ENCODE results near the gene FAM3D. TPM values are rescaled to one million over a fixed set of nuclear protein-coding genes. Genes with fewer than 3 reads are reported as not detected.

Gene FAM3D
- total RNA-seq, 4 donors from 2014 or later, result 47.0 to 200 (median 135) TPM

DNA sequence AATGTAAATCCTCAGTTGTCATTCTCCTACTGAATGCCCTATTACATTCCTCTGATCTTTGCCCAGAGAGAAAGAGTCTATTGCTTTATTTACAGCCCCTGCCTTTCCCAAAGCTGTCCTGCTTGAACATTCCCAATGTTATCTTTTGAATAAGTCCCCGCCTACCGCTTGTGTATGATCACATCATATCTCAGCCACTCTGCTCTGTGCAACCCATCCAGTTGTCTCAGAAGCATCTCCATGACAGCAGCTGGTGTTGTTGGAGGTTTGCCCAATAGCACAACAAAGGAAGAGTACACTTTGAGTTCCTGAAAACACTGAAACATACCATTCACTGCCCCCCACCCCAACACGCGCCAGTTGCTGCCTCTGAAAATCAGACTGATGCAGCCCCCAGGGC lies 22.0 kb upstream of the FAM3D start:
- Histone ChIP-seq H3K27me3 (no peaks in the 10 kb centered on the region), H3K9me3 (peaks cover 0 to 5% (median 2%) of the 10 kb centered on the region in 4 donors), H3K36me3 (no peaks in the 10 kb centered on the region), H3K27ac (peak overlapping the region in 2 of 4 donors; percentile 47 to 64), H3K4me3 (no peak overlapping the region), H3K4me1 (peaks cover 0 to 14% (median 0%) of the 10 kb centered on the region in 4 donors)
- peak in 2 of 3 donors; percentile 59 to 74 for DNase-seq
- TF ChIP-seq POLR2A (IDR thresholded peaks at IDR 0.05), result no peak
- TF ChIP-seq, protein P1, sequence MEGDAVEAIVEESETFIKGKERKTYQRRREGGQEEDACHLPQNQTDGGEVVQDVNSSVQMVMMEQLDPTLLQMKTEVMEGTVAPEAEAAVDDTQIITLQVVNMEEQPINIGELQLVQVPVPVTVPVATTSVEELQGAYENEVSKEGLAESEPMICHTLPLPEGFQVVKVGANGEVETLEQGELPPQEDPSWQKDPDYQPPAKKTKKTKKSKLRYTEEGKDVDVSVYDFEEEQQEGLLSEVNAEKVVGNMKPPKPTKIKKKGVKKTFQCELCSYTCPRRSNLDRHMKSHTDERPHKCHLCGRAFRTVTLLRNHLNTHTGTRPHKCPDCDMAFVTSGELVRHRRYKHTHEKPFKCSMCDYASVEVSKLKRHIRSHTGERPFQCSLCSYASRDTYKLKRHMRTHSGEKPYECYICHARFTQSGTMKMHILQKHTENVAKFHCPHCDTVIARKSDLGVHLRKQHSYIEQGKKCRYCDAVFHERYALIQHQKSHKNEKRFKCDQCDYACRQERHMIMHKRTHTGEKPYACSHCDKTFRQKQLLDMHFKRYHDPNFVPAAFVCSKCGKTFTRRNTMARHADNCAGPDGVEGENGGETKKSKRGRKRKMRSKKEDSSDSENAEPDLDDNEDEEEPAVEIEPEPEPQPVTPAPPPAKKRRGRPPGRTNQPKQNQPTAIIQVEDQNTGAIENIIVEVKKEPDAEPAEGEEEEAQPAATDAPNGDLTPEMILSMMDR (IDR thresholded peaks at IDR 0.05), result no peak

DNA sequence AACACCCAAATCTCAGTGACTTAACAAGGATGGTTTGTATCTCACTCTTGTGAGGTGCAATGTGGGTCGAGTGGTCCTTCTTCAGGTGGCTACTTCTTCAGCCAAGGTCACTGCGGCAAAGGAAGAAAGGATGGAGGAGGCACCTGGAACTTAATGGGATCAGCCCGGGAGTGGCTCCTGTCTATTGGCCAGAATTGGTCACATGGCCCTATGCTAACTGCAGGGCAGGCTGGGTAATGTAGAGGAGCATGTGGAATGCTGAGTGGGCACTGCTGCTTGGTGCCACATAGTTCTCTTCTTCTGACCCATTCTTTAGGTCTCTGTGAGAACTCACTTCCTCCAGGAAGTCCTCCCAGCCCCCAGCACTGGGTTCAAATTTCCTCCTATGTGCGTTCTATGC lies 20.3 kb upstream of the FAM3D start:
- Histone ChIP-seq H3K4me3 (no peak overlapping the region), H3K36me3 (no peaks in the 10 kb centered on the region), H3K27me3 (no peaks in the 10 kb centered on the region), H3K9me3 (peaks cover 0 to 5% (median 2%) of the 10 kb centered on the region in 4 donors), H3K4me1 (peaks cover 0 to 14% (median 0%) of the 10 kb centered on the region in 4 donors), H3K27ac (no peak overlapping the region)
- no peak for DNase-seq
- no peak for TF ChIP-seq POLR2A (IDR thresholded peaks at IDR 0.05)
- TF ChIP-seq, protein P1 (IDR thresholded peaks at IDR 0.05), result no peak

DNA sequence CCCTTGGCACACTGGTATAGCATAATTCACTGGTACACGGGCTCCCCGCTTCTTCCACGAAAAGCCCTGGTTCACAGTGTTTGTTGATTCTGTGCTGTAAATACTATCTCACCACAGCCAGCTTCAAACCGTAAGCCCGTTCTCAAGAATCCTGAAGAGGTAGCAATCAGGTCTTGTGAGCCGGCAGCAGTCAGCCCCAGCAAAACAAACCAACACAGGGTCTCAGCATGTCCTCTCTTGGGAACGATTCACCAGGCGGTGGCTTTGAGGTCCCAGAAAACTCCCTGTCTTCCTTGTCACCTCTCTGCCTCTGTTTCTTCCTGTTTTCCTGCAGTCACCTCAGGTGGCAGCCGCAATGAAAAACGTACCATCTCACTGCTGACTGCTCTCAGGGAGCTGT lies 19.1 kb upstream of the FAM3D start:
- H3K27ac ChIP-seq, result no peak overlapping the region
- H3K27me3 ChIP-seq, result no peaks in the 10 kb centered on the region
- H3K9me3 ChIP-seq, result no peaks in the 10 kb centered on the region
- H3K4me3 ChIP-seq, result no peak overlapping the region
- no peak for TF ChIP-seq POLR2A (IDR thresholded peaks at IDR 0.05)
- TF ChIP-seq, protein P1 (IDR thresholded peaks at IDR 0.05), result no peak
- no peaks in the 10 kb centered on the region for H3K36me3 ChIP-seq
- H3K4me1 ChIP-seq, result peaks cover 0 to 14% (median 0%) of the 10 kb centered on the region in 4 donors
- DNase-seq, result no peak

- no peak overlapping the region for H3K4me3 ChIP-seq
- no peaks in the 10 kb centered on the region for H3K27me3 ChIP-seq
- no peaks in the 10 kb centered on the region for H3K9me3 ChIP-seq
- TF ChIP-seq POLR2A (IDR thresholded peaks at IDR 0.05), result no peak
- TF ChIP-seq, protein P1 (IDR thresholded peaks at IDR 0.05), result no peak
- peaks cover 0 to 14% (median 0%) of the 10 kb centered on the region in 4 donors for H3K4me1 ChIP-seq
- H3K36me3 ChIP-seq, result no peaks in the 10 kb centered on the region
- no peak overlapping the region for H3K27ac ChIP-seq
- DNase-seq, result no peak
These were observed 16.9 kb upstream of the FAM3D start for GRCh38 chr3:58683466-58683865.

DNA sequence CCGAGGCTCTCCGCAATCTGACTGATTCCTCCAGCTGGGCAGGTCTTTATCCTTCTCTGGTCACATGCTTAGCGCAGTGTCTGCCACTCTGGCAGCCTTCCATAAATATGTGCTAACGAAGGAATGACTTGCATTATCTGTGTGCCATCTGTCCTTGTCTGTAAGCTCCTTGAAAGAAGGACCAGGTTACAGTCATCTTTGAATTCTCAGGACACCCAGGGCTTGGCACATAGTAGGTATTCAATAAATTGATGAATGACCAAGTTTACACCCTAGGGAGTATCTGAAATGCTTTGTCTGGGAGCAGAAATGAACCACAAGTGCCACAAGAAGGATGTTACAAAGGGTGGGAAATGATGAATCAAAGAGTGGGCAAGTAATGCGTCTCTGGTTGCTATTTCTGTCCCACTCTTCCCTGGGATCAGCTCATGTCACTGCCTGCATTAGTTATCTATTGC lies 16.5 kb upstream of the FAM3D start:
- H3K36me3 ChIP-seq, result no peaks in the 10 kb centered on the region
- no peaks in the 10 kb centered on the region for H3K27me3 ChIP-seq
- no peak overlapping the region for H3K27ac ChIP-seq
- H3K4me3 ChIP-seq, result no peak overlapping the region
- DNase-seq, result no peak
- TF ChIP-seq, protein P1 (IDR thresholded peaks at IDR 0.05), result no peak
- TF ChIP-seq POLR2A (IDR thresholded peaks at IDR 0.05), result no peak
- peaks cover 0 to 10% (median 0%) of the 10 kb centered on the region in 4 donors for H3K4me1 ChIP-seq
- no peaks in the 10 kb centered on the region for H3K9me3 ChIP-seq

DNA sequence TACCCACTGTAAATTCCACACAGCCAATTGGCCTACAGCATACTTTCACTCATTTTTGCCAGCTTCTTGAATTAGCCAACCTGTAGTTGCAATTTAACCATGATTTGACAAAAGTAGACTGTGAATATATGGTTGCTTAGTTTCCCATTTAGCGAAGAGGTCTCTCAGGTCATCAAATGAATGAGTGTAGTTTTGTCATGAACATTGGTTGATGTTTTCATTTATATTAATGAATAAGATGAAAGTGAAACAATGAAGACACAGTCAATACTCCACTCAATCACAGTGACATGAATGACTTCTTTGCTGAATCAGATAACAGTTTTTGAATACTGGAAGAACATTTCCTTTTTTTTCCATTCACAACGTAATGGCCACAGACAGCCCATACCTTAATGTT lies 15.3 kb upstream of the FAM3D start:
- no peak for TF ChIP-seq POLR2A (IDR thresholded peaks at IDR 0.05)
- Histone ChIP-seq H3K27me3 (no peaks in the 10 kb centered on the region), H3K27ac (no peak overlapping the region), H3K4me1 (peaks cover 0 to 8% (median 0%) of the 10 kb centered on the region in 4 donors), H3K4me3 (no peak overlapping the region), H3K9me3 (no peaks in the 10 kb centered on the region), H3K36me3 (no peaks in the 10 kb centered on the region)
- DNase-seq, result no peak
